DND-41 (cell line): ENCODE measurements around the gene OLFML1.

Experiments
- EZH2 ChIP-seq: IDR thresholded peaks from 3 replicates; pipeline ENCODE4 v1.6.1; 2012; ENCODE audit warnings: borderline replicate concordance, low read depth, mild to moderate bottlenecking, moderate library complexity, low read length, inconsistent platforms; ENCODE audit not compliant: severe bottlenecking
- TF ChIP-seq, protein P1 (sequence below): IDR thresholded peaks from 2 replicates; pipeline ENCODE4 v1.5.1; 2012; ENCODE audit warnings: borderline replicate concordance, low read length, moderate library complexity, mild to moderate bottlenecking; ENCODE audit not compliant: poor library complexity, severe bottlenecking; ENCODE audit errors: extremely low read depth

DNA sequence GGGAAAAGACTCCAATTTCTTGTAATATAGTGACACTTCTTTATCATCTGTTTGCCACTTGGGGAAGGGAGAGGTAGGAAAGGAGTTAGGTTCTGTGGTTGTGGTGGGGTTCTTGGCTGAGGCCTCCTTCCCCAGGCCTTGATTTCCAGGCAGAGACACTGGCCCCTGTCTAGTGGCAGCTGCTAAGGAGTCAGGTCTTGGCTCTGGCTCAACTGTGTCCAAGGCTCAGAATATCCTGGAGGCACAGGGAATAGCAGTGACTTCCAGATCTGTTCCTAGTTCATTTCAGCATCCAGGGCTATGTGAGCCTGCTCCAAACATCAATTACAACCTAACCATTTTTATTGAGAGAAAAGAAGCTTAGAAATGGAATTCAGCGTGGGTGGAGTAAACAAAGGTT lies 58.0 kb downstream of the OLFML1 start:
- TF ChIP-seq, protein P1, sequence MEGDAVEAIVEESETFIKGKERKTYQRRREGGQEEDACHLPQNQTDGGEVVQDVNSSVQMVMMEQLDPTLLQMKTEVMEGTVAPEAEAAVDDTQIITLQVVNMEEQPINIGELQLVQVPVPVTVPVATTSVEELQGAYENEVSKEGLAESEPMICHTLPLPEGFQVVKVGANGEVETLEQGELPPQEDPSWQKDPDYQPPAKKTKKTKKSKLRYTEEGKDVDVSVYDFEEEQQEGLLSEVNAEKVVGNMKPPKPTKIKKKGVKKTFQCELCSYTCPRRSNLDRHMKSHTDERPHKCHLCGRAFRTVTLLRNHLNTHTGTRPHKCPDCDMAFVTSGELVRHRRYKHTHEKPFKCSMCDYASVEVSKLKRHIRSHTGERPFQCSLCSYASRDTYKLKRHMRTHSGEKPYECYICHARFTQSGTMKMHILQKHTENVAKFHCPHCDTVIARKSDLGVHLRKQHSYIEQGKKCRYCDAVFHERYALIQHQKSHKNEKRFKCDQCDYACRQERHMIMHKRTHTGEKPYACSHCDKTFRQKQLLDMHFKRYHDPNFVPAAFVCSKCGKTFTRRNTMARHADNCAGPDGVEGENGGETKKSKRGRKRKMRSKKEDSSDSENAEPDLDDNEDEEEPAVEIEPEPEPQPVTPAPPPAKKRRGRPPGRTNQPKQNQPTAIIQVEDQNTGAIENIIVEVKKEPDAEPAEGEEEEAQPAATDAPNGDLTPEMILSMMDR = no peak
- TF ChIP-seq EZH2 = no peak
